ENCODE results near the gene HRH3.
A peak's percentile ranks its signal among the peaks of the same experiment; 100 is the strongest.

Gene HRH3

GRCh38 chr20:62243906-62244515 lies 23.9 kb upstream of the HRH3 start:
- Mint-ChIP-seq H3K9me3 (no peaks in the 10 kb centered on the region), H3K27ac (no peak overlapping the region), H3K36me3 (ENCODE audit: low read depth) (peaks cover 10% of the 10 kb centered on the region), H3K4me3 (no peak overlapping the region), H3K4me1 (peaks cover 21% of the 10 kb centered on the region), H3K27me3 (ENCODE audit: low read depth, poor library complexity) (no peaks in the 10 kb centered on the region)
- no peak for TF ChIP-seq CTCF (IDR thresholded peaks at IDR 0.05)
- no peak for DNase-seq

- TF ChIP-seq CTCF (IDR thresholded peaks at IDR 0.05) = no peak
- Mint-ChIP-seq H3K4me1 (peaks cover 21% of the 10 kb centered on the region), H3K27ac (no peak overlapping the region), H3K9me3 (no peaks in the 10 kb centered on the region), H3K4me3 (no peak overlapping the region), H3K27me3 (ENCODE audit: low read depth, poor library complexity) (no peaks in the 10 kb centered on the region), H3K36me3 (ENCODE audit: low read depth) (peaks cover 10% of the 10 kb centered on the region)
- DNase-seq = no peak
Measured at GRCh38 chr20:62243106-62243505, 23.0 kb upstream of the HRH3 start.

GRCh38 chr20:62242176-62242575 lies 22.1 kb upstream of the HRH3 start:
- H3K36me3 Mint-ChIP-seq (ENCODE audit: low read depth) = peaks cover 10% of the 10 kb centered on the region
- no peak for DNase-seq
- H3K27me3 Mint-ChIP-seq (ENCODE audit: low read depth, poor library complexity) = peaks cover 3% of the 10 kb centered on the region
- peaks cover 26% of the 10 kb centered on the region for H3K4me1 Mint-ChIP-seq
- H3K4me3 Mint-ChIP-seq = no peak overlapping the region
- no peak for TF ChIP-seq CTCF (IDR thresholded peaks at IDR 0.05)
- H3K27ac Mint-ChIP-seq = no peak overlapping the region
- no peaks in the 10 kb centered on the region for H3K9me3 Mint-ChIP-seq

- Mint-ChIP-seq H3K27ac (no peak overlapping the region), H3K4me3 (no peak overlapping the region), H3K4me1 (peaks cover 27% of the 10 kb centered on the region)
Measured at GRCh38 chr20:62241506-62241905, 21.4 kb upstream of the HRH3 start.

GRCh38 chr20:62240020-62240685 lies 20.1 kb upstream of the HRH3 start:
- H3K36me3 Mint-ChIP-seq (ENCODE audit: low read depth) = peaks cover 10% of the 10 kb centered on the region
- H3K4me3 Mint-ChIP-seq = peak overlapping the region; percentile 88
- H3K27me3 Mint-ChIP-seq (ENCODE audit: low read depth, poor library complexity) = peaks cover 3% of the 10 kb centered on the region
- no peaks in the 10 kb centered on the region for H3K9me3 Mint-ChIP-seq
- TF ChIP-seq CTCF (IDR thresholded peaks at IDR 0.05) = no peak
- H3K27ac Mint-ChIP-seq = no peak overlapping the region
- DNase-seq = no peak
- H3K4me1 Mint-ChIP-seq = peaks cover 35% of the 10 kb centered on the region

More at GRCh38 chr20:62241506-62241905, 21.4 kb upstream of the HRH3 start:
- no peak for TF ChIP-seq CTCF (IDR thresholded peaks at IDR 0.05)
- H3K9me3 Mint-ChIP-seq = no peaks in the 10 kb centered on the region
- H3K36me3 Mint-ChIP-seq (ENCODE audit: low read depth) = peaks cover 10% of the 10 kb centered on the region
- DNase-seq = no peak
- H3K27me3 Mint-ChIP-seq (ENCODE audit: low read depth, poor library complexity) = peaks cover 3% of the 10 kb centered on the region
